Fibroblast of lung (primary cell): Measurements from ENCODE around the gene YIPF3.

Experiments used
- CTCF ChIP-seq, 2 donors: IDR thresholded peaks in 1 of 2; conservative IDR thresholded peaks in 1 of 2; 1 replicate in 1 of 2; 2 replicates in 1 of 2; pipeline ENCODE4 v1.5.1; 2011 to 2012; ENCODE audit warnings: low read length in 2 of 2, control low read depth in 1 of 2, inconsistent platforms in 1 of 2, low read depth in 1 of 2, mild to moderate bottlenecking in 1 of 2
- EZH2 ChIP-seq: IDR thresholded peaks from 2 replicates; pipeline ENCODE4 v1.5.1; 2012; ENCODE audit warnings: low read length, control low read depth, mild to moderate bottlenecking; ENCODE audit errors: missing control alignments

GRCh38 chr6:43461936-43462335, 54.8 kb downstream of the YIPF3 start:
- no peak for TF ChIP-seq CTCF (conservative IDR thresholded peaks at IDR 0.05 in 1 of 2, IDR thresholded peaks at IDR 0.05 in 1 of 2; ENCODE audit: low read depth in 1 of 2, low read length in 2 of 2)
- TF ChIP-seq EZH2, result no peak
